AG04449 (cell line): ENCODE results near the gene ARRB2.
A peak's percentile ranks its signal among the peaks of the same experiment; 100 is the strongest.
"Not testable (repeated sequence)": the region's sequence is repeated elsewhere in the genome, so short reads cannot be mapped to it uniquely, and the experiment has no call there.

Experiments used
- CTCF ChIA-PET: fragments of 350-600 bp; formaldehyde crosslinking; extraction: SDS; loops from one replicate; lab custom pipeline; 2021; ENCODE audit warnings: antibody characterized with exemption; lab: Yijun Ruan, JAX
- POLR2A ChIA-PET: fragments of 400-600, 350-600 bp; formaldehyde crosslinking; extraction: SDS; loops from one replicate; lab custom pipeline; 2020; ENCODE audit warnings: antibody characterized with exemption, inconsistent platforms; lab: Yijun Ruan, JAX
- DNase-seq: peaks from one replicate; pipeline ENCODE4 v3.0.0-alpha.2; 2010; ENCODE audit warnings: low read depth, low spot score
- H3K4me3 ChIP-seq: 2 replicates; pipeline ENCODE4 v1.5.1; 2011; ENCODE audit warnings: low read depth, mild to moderate bottlenecking, control low read depth, low read length
- CTCF ChIP-seq: IDR thresholded peaks from one replicate; pipeline ENCODE4 v1.5.1; 2011; ENCODE audit warnings: mild to moderate bottlenecking, moderate library complexity, low read length, control low read depth, inconsistent platforms; ENCODE audit not compliant: insufficient read depth; ENCODE audit errors: missing control alignments

ARRB2 gene

GRCh38 chr17:4693416-4693815, 17.0 kb upstream of the ARRB2 start:
- no peak overlapping the region for H3K4me3 ChIP-seq
- ChIA-PET POLR2A (no interaction called here), CTCF (interaction anchor here (1.0 kb wide), 1 partner anchor 67 kb away, joined by 3 read pairs; no protein-coding TSS in a partner anchor)
- no peak for TF ChIP-seq CTCF
- DNase-seq, result no peak

- DNase-seq, result no peak
- CTCF ChIA-PET, result no interaction called here
- TF ChIP-seq CTCF, result no peak
- H3K4me3 ChIP-seq, result no peak overlapping the region
- POLR2A ChIA-PET, result no interaction called here
Observed at GRCh38 chr17:4696437-4696805, 14.0 kb upstream of the ARRB2 start.

GRCh38 chr17:4699401-4700056, 10.9 kb upstream of the ARRB2 start:
- POLR2A ChIA-PET, DNase-seq, H3K4me3 ChIP-seq, CTCF ChIA-PET: not testable (repeated sequence)

- no peak overlapping the region for H3K4me3 ChIP-seq
- ChIA-PET CTCF (interaction anchor here (0.5 to 1.8 kb wide), 4 partner anchors 9 to 136 kb away, joined by 3 to 4 read pairs (median 4); no protein-coding TSS in a partner anchor), POLR2A (no interaction called here)
- no peak for TF ChIP-seq CTCF
- no peak for DNase-seq
Observed at GRCh38 chr17:4701116-4701515, 9.3 kb upstream of the ARRB2 start.

GRCh38 chr17:4703330-4703691, 7.1 kb upstream of the ARRB2 start:
- no peak for TF ChIP-seq CTCF
- no peak for DNase-seq
- ChIA-PET POLR2A (no interaction called here), CTCF (interaction anchor here (0.8 to 1.6 kb wide), 6 partner anchors 12 to 200 kb away, joined by 3 to 6 read pairs (median 3); partner anchors contain the start of gene CHRNE)
- peak overlapping the region; percentile 92 for H3K4me3 ChIP-seq

GRCh38 chr17:4704574-4704907, 5.9 kb upstream of the ARRB2 start:
- DNase-seq, POLR2A ChIA-PET, CTCF ChIA-PET: not testable (repeated sequence)
- peak overlapping the region; percentile 92 for H3K4me3 ChIP-seq

GRCh38 chr17:4704991-4705390, 5.4 kb upstream of the ARRB2 start:
- ChIA-PET CTCF (no interaction called here), POLR2A (no interaction called here)
- no peak for DNase-seq
- no peak overlapping the region for H3K4me3 ChIP-seq
- TF ChIP-seq CTCF, result no peak
